ENCODE results near the gene ACAD11. TPM values are rescaled to one million over a fixed set of nuclear protein-coding genes. Genes with fewer than 3 reads are reported as not detected.

Gene ACAD11
- total RNA-seq, 1 donor from 2014 or later, result 45.2 TPM

DNA sequence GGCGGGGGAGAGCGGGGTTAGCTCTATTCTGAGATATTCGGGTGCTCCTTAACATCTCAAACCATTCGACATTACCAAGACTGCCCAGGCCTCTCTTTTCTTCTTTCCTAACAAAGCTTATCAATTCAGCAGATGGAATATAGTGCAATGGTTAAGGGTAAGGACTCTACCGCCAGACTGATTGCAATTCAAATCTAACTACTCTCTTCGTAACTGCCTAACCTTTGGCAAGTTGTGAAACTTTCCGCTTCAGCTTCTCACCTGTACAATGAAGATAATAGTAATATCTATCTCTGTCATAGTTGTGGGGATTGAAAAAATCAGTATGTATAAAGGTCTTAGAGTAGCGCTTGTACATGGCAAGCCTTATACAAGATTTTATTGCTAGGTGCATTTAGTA is 1.5 kb upstream of the ACAD11 start:
- H3K27me3 Mint-ChIP-seq (ENCODE audit: insufficient read depth, low read depth), result no peaks in the 10 kb centered on the region
- peaks cover 56% of the 10 kb centered on the region for H3K79me2 ChIP-seq (ENCODE audit: low read depth)
- peak overlapping the region; percentile 80 for H2AFZ ChIP-seq (replicated peaks)

DNA sequence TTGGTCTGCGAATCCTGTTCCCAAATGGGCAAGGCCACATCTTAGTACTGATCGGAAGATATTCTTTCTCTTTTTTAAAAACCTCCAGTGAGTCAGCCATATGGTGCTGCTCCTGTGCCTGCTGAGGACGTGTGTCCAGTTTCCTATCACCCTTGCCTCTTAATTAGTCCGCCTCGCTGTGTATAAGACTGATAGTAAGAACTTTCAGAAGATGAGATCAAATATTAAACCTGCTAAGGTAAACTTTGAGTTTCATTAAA is 1.1 kb upstream of the ACAD11 start:
- Histone ChIP-seq H3K79me2 (ENCODE audit: low read depth) (peaks cover 56% of the 10 kb centered on the region), H3K27ac (no peak overlapping the region), H3K27me3 (no peaks in the 10 kb centered on the region), H3K9me3 (ENCODE audit: low read depth) (no peaks in the 10 kb centered on the region), H2AFZ (replicated peaks) (peak overlapping the region; percentile 80), H3K4me2 (peak overlapping the region; percentile 76), H4K20me1 (ENCODE audit: low read depth) (peaks cover 25% of the 10 kb centered on the region), H3K4me1 (peaks cover 12% of the 10 kb centered on the region), H3F3A (ENCODE audit: low read depth) (peaks cover 15% of the 10 kb centered on the region), H3K9ac (peak overlapping the region; percentile 73), H3K36me3 (no peaks in the 10 kb centered on the region), H3K4me3 (peak overlapping the region; percentile 91)
- H3K36me3 Mint-ChIP-seq, result peaks cover 3% of the 10 kb centered on the region
- H3K4me1 Mint-ChIP-seq, result peaks cover 18% of the 10 kb centered on the region
- H3K4me3 Mint-ChIP-seq, result peak overlapping the region; percentile 97
- peak overlapping the region; percentile 94 for H3K27ac Mint-ChIP-seq
- H3K27me3 Mint-ChIP-seq (ENCODE audit: insufficient read depth, low read depth), result no peaks in the 10 kb centered on the region
- DNase-seq (ENCODE audit: low spot score), result no peak
- TF ChIP-seq, protein P1, sequence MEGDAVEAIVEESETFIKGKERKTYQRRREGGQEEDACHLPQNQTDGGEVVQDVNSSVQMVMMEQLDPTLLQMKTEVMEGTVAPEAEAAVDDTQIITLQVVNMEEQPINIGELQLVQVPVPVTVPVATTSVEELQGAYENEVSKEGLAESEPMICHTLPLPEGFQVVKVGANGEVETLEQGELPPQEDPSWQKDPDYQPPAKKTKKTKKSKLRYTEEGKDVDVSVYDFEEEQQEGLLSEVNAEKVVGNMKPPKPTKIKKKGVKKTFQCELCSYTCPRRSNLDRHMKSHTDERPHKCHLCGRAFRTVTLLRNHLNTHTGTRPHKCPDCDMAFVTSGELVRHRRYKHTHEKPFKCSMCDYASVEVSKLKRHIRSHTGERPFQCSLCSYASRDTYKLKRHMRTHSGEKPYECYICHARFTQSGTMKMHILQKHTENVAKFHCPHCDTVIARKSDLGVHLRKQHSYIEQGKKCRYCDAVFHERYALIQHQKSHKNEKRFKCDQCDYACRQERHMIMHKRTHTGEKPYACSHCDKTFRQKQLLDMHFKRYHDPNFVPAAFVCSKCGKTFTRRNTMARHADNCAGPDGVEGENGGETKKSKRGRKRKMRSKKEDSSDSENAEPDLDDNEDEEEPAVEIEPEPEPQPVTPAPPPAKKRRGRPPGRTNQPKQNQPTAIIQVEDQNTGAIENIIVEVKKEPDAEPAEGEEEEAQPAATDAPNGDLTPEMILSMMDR (IDR thresholded peaks at IDR 0.05), result no peak
- TF ChIP-seq EZH2phosphoT487 (IDR thresholded peaks at IDR 0.05) (no peak), EZH2 (IDR thresholded peaks at IDR 0.05) (no peak)
- H3K9me3 Mint-ChIP-seq, result no peaks in the 10 kb centered on the region

More for the DNA sequence above, 1.5 kb upstream of the ACAD11 start:
- Mint-ChIP-seq H3K27ac (peak overlapping the region; percentile 94), H3K9me3 (no peaks in the 10 kb centered on the region), H3K4me3 (peak overlapping the region; percentile 97), H3K4me1 (peaks cover 18% of the 10 kb centered on the region), H3K36me3 (peaks cover 3% of the 10 kb centered on the region)
- no peaks in the 10 kb centered on the region for H3K9me3 ChIP-seq (ENCODE audit: low read depth)
- peak overlapping the region; percentile 91 for H3K4me3 ChIP-seq
- H3K27ac ChIP-seq, result no peak overlapping the region
- DNase-seq (ENCODE audit: low spot score), result no peak
- H3K9ac ChIP-seq, result peak overlapping the region; percentile 73
- H3K4me2 ChIP-seq, result peak overlapping the region; percentile 76
- H4K20me1 ChIP-seq (ENCODE audit: low read depth), result peaks cover 25% of the 10 kb centered on the region
- H3K27me3 ChIP-seq, result no peaks in the 10 kb centered on the region
- peaks cover 15% of the 10 kb centered on the region for H3F3A ChIP-seq (ENCODE audit: low read depth)
- H3K36me3 ChIP-seq, result no peaks in the 10 kb centered on the region
- peaks cover 12% of the 10 kb centered on the region for H3K4me1 ChIP-seq
- TF ChIP-seq, protein P1 (IDR thresholded peaks at IDR 0.05), result no peak
- TF ChIP-seq EZH2 (IDR thresholded peaks at IDR 0.05), result no peak
- TF ChIP-seq EZH2phosphoT487 (IDR thresholded peaks at IDR 0.05), result no peak

GRCh38 chr3:132660052-132660810 is 622 bp upstream of the ACAD11 start, which contains the start of gene UBA5:
Gene UBA5, plus strand, starts transcription at chr3:132660329. Its CDS starts 209 bp downstream, at chr3:132660538.
- peaks cover 18% of the 10 kb centered on the region for H3K4me1 Mint-ChIP-seq
- Histone ChIP-seq H3K4me2 (peak within 1 kb of the TSS; percentile 76), H3K4me1 (peaks cover 12% of the 10 kb centered on the region), H3K79me2 (ENCODE audit: low read depth) (peaks cover 56% of the 10 kb centered on the region), H3K27ac (peak within 1 kb of the TSS; percentile 69), H3F3A (ENCODE audit: low read depth) (peaks cover 15% of the 10 kb centered on the region), H3K4me3 (peak within 1 kb of the TSS; percentile 91), H4K20me1 (ENCODE audit: low read depth) (peaks cover 21% of the 10 kb centered on the region), H3K9ac (peak within 1 kb of the TSS; percentile 73), H3K9me3 (ENCODE audit: low read depth) (no peaks in the 10 kb centered on the region), H2AFZ (replicated peaks) (peak within 1 kb of the TSS; percentile 80), H3K27me3 (no peaks in the 10 kb centered on the region), H3K36me3 (no peaks in the 10 kb centered on the region)
- peak; percentile 62 for DNase-seq (ENCODE audit: low spot score)
- peak within 1 kb of the TSS; percentile 94 for H3K27ac Mint-ChIP-seq
- no peaks in the 10 kb centered on the region for H3K27me3 Mint-ChIP-seq (ENCODE audit: insufficient read depth, low read depth)
- H3K4me3 Mint-ChIP-seq, result peak within 1 kb of the TSS; percentile 97
- TF ChIP-seq EZH2phosphoT487 (IDR thresholded peaks at IDR 0.05) (no peak), EZH2 (IDR thresholded peaks at IDR 0.05) (peak; percentile 40)
- no peaks in the 10 kb centered on the region for H3K9me3 Mint-ChIP-seq
- peaks cover 3% of the 10 kb centered on the region for H3K36me3 Mint-ChIP-seq

DNA sequence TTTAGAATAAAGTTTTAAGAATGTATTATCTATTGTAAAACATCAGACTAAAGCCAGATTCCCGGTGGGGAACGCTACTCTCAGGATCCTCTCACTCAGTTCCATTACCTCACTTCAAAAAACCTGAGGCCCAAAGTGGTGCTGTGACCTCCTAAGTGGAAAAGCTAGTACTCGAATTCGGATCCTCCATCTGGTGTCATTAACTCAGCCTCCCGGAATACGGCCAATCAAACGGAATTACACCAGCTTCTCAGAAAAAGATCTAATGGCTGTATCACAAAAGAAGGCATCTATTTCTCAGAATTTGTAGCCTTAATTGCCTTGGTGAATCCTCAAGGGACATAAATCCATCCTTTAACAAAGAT is 627 bp downstream of the ACAD11 start:
- TF ChIP-seq, protein P1 (IDR thresholded peaks at IDR 0.05), result no peak
- TF ChIP-seq EZH2 (IDR thresholded peaks at IDR 0.05) (no peak), EZH2phosphoT487 (IDR thresholded peaks at IDR 0.05) (no peak)
- H3K27me3 ChIP-seq, result no peaks in the 10 kb centered on the region
- peak; percentile 43 for DNase-seq (ENCODE audit: low spot score)
- no peak overlapping the region for H3K27ac ChIP-seq
- H4K20me1 ChIP-seq (ENCODE audit: low read depth), result peaks cover 17% of the 10 kb centered on the region
- no peaks in the 10 kb centered on the region for H3K9me3 ChIP-seq (ENCODE audit: low read depth)
- Mint-ChIP-seq H3K9me3 (no peaks in the 10 kb centered on the region), H3K27me3 (ENCODE audit: insufficient read depth, low read depth) (no peaks in the 10 kb centered on the region), H3K4me1 (peaks cover 18% of the 10 kb centered on the region), H3K36me3 (peaks cover 3% of the 10 kb centered on the region), H3K27ac (no peak overlapping the region), H3K4me3 (peak overlapping the region; percentile 97)
- peaks cover 43% of the 10 kb centered on the region for H3K79me2 ChIP-seq (ENCODE audit: low read depth)
- H3K36me3 ChIP-seq, result no peaks in the 10 kb centered on the region
- no peak overlapping the region for H3K9ac ChIP-seq
- H2AFZ ChIP-seq (replicated peaks), result peak overlapping the region; percentile 80
- peaks cover 12% of the 10 kb centered on the region for H3K4me1 ChIP-seq
- peak overlapping the region; percentile 91 for H3K4me3 ChIP-seq
- H3K4me2 ChIP-seq, result peak overlapping the region; percentile 76
- H3F3A ChIP-seq (ENCODE audit: low read depth), result peaks cover 15% of the 10 kb centered on the region
